Measurements from ENCODE around the gene ANKFY1.

ANKFY1 gene

GRCh38 chr17:4176808-4177472 is 86.8 kb downstream of the ANKFY1 start:
- no peak for DNase-seq

- DNase-seq = no peak
These were observed 87.6 kb downstream of the ANKFY1 start for GRCh38 chr17:4175921-4176807.

GRCh38 chr17:4174556-4174955 is 89.2 kb downstream of the ANKFY1 start:
- no peak for DNase-seq

- DNase-seq = no peak
These were observed 90.0 kb downstream of the ANKFY1 start for GRCh38 chr17:4173781-4174180.

- no peak for DNase-seq
These were observed 91.4 kb downstream of the ANKFY1 start for GRCh38 chr17:4172356-4172755.

GRCh38 chr17:4170639-4171280 is 93.0 kb downstream of the ANKFY1 start:
- DNase-seq = peak; percentile 4

GRCh38 chr17:4167786-4168185 is 96.0 kb downstream of the ANKFY1 start:
- no peak for DNase-seq

- no peak for DNase-seq
These were observed 97.4 kb downstream of the ANKFY1 start for GRCh38 chr17:4166419-4166818.

- no peak for DNase-seq
These were observed 98.3 kb downstream of the ANKFY1 start for GRCh38 chr17:4165301-4166010.

- no peak for DNase-seq
These were observed 99.8 kb downstream of the ANKFY1 start for GRCh38 chr17:4163951-4164350.

- no peak for DNase-seq
These were observed 100.9 kb downstream of the ANKFY1 start for GRCh38 chr17:4162775-4163466.

- DNase-seq = no peak
These were observed 101.5 kb downstream of the ANKFY1 start for GRCh38 chr17:4162321-4162720.

GRCh38 chr17:4161967-4162305 is 101.8 kb downstream of the ANKFY1 start:
- DNase-seq = no peak

- DNase-seq = no peak
These were observed 102.4 kb downstream of the ANKFY1 start for GRCh38 chr17:4161192-4161966.

- DNase-seq = no peak
These were observed 103.4 kb downstream of the ANKFY1 start for GRCh38 chr17:4160294-4160859.

GRCh38 chr17:4159761-4160160 is 104.0 kb downstream of the ANKFY1 start:
- DNase-seq = no peak

- DNase-seq = no peak
These were observed 106.0 kb downstream of the ANKFY1 start for GRCh38 chr17:4157618-4158333.

- no peak for DNase-seq
These were observed 106.9 kb downstream of the ANKFY1 start for GRCh38 chr17:4156750-4157381.

- DNase-seq = no peak
These were observed 107.7 kb downstream of the ANKFY1 start for GRCh38 chr17:4155980-4156620.

- DNase-seq = no peak
These were observed 109.6 kb downstream of the ANKFY1 start for GRCh38 chr17:4154201-4154600.

Data from NCI-H1694 treated with DMSO at 0.1 percent for 48 hours (cell line).